NCI-H460 (cell line): ENCODE measurements around the gene PMF1. TPM values are rescaled to one million over a fixed set of nuclear protein-coding genes. Genes with fewer than 3 reads are reported as not detected.

ENCODE experiments used
- small RNA-seq, 2 experiments: library from RNA; depleted of rRNA; stranded (forward); fragments of <200 nt; gene quantifications; one replicate each; pipeline ENCODE3, GENCODE V24; 2014
- total RNA-seq: library from RNA; depleted of rRNA; stranded (reverse); fragments of >200 nt; shearing (Covaris generic); gene quantifications from 2 replicates; pipeline ENCODE4 v1.2.3, GENCODE V29; 2014; rRNA removed

PMF1 gene
- total RNA-seq, 1 experiment from 2014 or later: 47.5 TPM

Small RNA genes lying within 50 kb of the gene (small RNA-seq; reads per million reads assigned to genes)
- 0 to 0.06 reads per million in 2 experiments for gene RF00568

Other genes with a start within 250 kb of the PMF1 start
- 318 and 324 TPM in 2 replicates for gene ARHGEF2, start 234.5 kb upstream of the PMF1 start, total RNA-seq
- 487 and 490 TPM in 2 replicates for gene SSR2, start 192.1 kb upstream of the PMF1 start, total RNA-seq
- gene UBQLN4, start 159.2 kb upstream of the PMF1 start, total RNA-seq: 44.6 and 45.5 TPM in 2 replicates
- gene LAMTOR2, start 158.2 kb upstream of the PMF1 start, total RNA-seq: 93.6 and 97.6 TPM in 2 replicates
- not detected in 2 replicates for gene RAB25, start 151.8 kb upstream of the PMF1 start, total RNA-seq
- gene MEX3A, start 130.5 kb upstream of the PMF1 start, total RNA-seq: 2.8 and 3.0 TPM in 2 replicates
- gene LMNA, start 98.3 kb upstream of the PMF1 start, total RNA-seq: 315 and 336 TPM in 2 replicates
- gene SEMA4A, start 59.4 kb upstream of the PMF1 start, total RNA-seq: 0.10 and 0.29 TPM in 2 replicates
- 18.4 and 19.1 TPM in 2 replicates for gene SLC25A44, start 18.9 kb upstream of the PMF1 start, total RNA-seq
- gene BGLAP, start 29.2 kb downstream of the PMF1 start, total RNA-seq: 0.50 TPM in 1 of 2 replicates, not detected in the other
- 1.4 and 2.5 TPM in 2 replicates for gene PAQR6, start 35.0 kb downstream of the PMF1 start, total RNA-seq
- 74.7 and 79.8 TPM in 2 replicates for gene SMG5, start 69.8 kb downstream of the PMF1 start, total RNA-seq
- 11.3 and 13.3 TPM in 2 replicates for gene TMEM79, start 71.3 kb downstream of the PMF1 start, total RNA-seq
- 50.5 and 62.2 TPM in 2 replicates for gene GLMP, start 82.7 kb downstream of the PMF1 start, total RNA-seq
- gene VHLL, start 86.3 kb downstream of the PMF1 start, total RNA-seq: not detected in 2 replicates
- gene CCT3, start 125.3 kb downstream of the PMF1 start, total RNA-seq: 507 and 571 TPM in 2 replicates
- 0.67 and 1.4 TPM in 2 replicates for gene TSACC, start 125.5 kb downstream of the PMF1 start, total RNA-seq
- not detected in 2 replicates for gene RHBG, start 156.2 kb downstream of the PMF1 start, total RNA-seq